Bronchial epithelial cell (primary cell): ENCODE data around the gene ATG16L1. TPM values are rescaled to one million over a fixed set of nuclear protein-coding genes. Genes with fewer than 3 reads are reported as not detected.

Experiments used
- DNase-seq: peaks from one replicate; pipeline ENCODE4 v3.0.0-alpha.2; 2010; ENCODE audit warnings: low read depth
- FAIRE-seq: peaks from 2 replicates; lab custom pipeline; 2011; peaks lifted over from hg19 to GRCh38; lab: Jason Lieb, UNC
- H3K27me3 ChIP-seq: 2 replicates; pipeline ENCODE4 v1.5.1; 2011; ENCODE audit warnings: low read length; ENCODE audit not compliant: control insufficient read depth, insufficient read depth
- H3K36me3 ChIP-seq: 2 replicates; pipeline ENCODE4 v1.5.1; 2011; ENCODE audit warnings: low read length; ENCODE audit not compliant: control insufficient read depth, insufficient read depth
- H3K4me3 ChIP-seq: 2 replicates; pipeline ENCODE4 v1.5.1; 2011; ENCODE audit warnings: mild to moderate bottlenecking, low read depth, low read length, control low read depth
- CTCF ChIP-seq: IDR thresholded peaks from 2 replicates; pipeline ENCODE4 v1.5.1; 2011; ENCODE audit warnings: mild to moderate bottlenecking, moderate library complexity, low read length, control low read depth, inconsistent platforms; ENCODE audit not compliant: insufficient read depth, severe bottlenecking
- total RNA-seq: library from RNA; depleted of rRNA; stranded (reverse); fragments of >200 nt; gene quantifications from 2 replicates; pipeline ENCODE4 v1.2.1, GENCODE V29; 2014

The ATG16L1 gene
- total RNA-seq, 1 donor from 2014 or later, result 36.6 TPM

- no peak overlapping the region for H3K4me3 ChIP-seq
- FAIRE-seq, result no peak
- no peaks in the 10 kb centered on the region for H3K27me3 ChIP-seq
- TF ChIP-seq CTCF, result no peak
- no peak for DNase-seq
- no peaks in the 10 kb centered on the region for H3K36me3 ChIP-seq
Observed at GRCh38 chr2:233311241-233311926, 59.9 kb downstream of the ATG16L1 start.

- FAIRE-seq (no peak), DNase-seq (no peak)
- H3K27me3 ChIP-seq, result no peaks in the 10 kb centered on the region
- H3K4me3 ChIP-seq, result no peak overlapping the region
- H3K36me3 ChIP-seq, result no peaks in the 10 kb centered on the region
- no peak for TF ChIP-seq CTCF
Observed at GRCh38 chr2:233312874-233313273, 61.4 kb downstream of the ATG16L1 start.

GRCh38 chr2:233314180-233314925, 62.9 kb downstream of the ATG16L1 start:
- Histone ChIP-seq H3K36me3 (no peaks in the 10 kb centered on the region), H3K27me3 (no peaks in the 10 kb centered on the region), H3K4me3 (no peak overlapping the region)
- no peak for FAIRE-seq
- no peak for DNase-seq
- no peak for TF ChIP-seq CTCF

GRCh38 chr2:233317196-233317943, 65.9 kb downstream of the ATG16L1 start:
- H3K36me3 ChIP-seq, result no peaks in the 10 kb centered on the region
- H3K27me3 ChIP-seq, result peaks cover 5% of the 10 kb centered on the region
- FAIRE-seq (no peak), DNase-seq (no peak)
- TF ChIP-seq CTCF, result no peak
- no peak overlapping the region for H3K4me3 ChIP-seq

GRCh38 chr2:233319256-233319655, 67.8 kb downstream of the ATG16L1 start:
- Histone ChIP-seq H3K36me3 (no peaks in the 10 kb centered on the region), H3K4me3 (no peak overlapping the region), H3K27me3 (peaks cover 5% of the 10 kb centered on the region)
- no peak for DNase-seq
- no peak for TF ChIP-seq CTCF
- FAIRE-seq, result no peak
